Lower leg skin (tissue), 3 donors: Measurements from ENCODE around the gene TAF3.

ENCODE experiments used
- CTCF ChIP-seq, 3 donors: fragments of 450-650 bp; IDR thresholded peaks; one replicate each; pipeline ENCODE4 v1.5.1; 2016; ENCODE audit warnings: antibody characterized with exemption in 3 of 3, mild to moderate bottlenecking in 3 of 3, moderate library complexity in 2 of 3
- POLR2A ChIP-seq, 2 donors: fragments of 450-650 bp; IDR thresholded peaks; one replicate each; pipeline ENCODE4 v1.6.1; 2016 to 2017; ENCODE audit warnings: antibody characterized with exemption in 2 of 2, mild to moderate bottlenecking in 1 of 2, moderate library complexity in 1 of 2

- no peak for TF ChIP-seq CTCF (IDR thresholded peaks at IDR 0.05)
- no peak for TF ChIP-seq POLR2A (IDR thresholded peaks at IDR 0.05)
Observed at GRCh38 chr10:8051109-8051821, 233.0 kb downstream of the TAF3 start.
